Neural crest cell (in vitro differentiated cells): ENCODE data around the gene SH3YL1. TPM values are rescaled to one million over a fixed set of nuclear protein-coding genes. Genes with fewer than 3 reads are reported as not detected.

Source experiments
- DNase-seq: peaks from one replicate; pipeline ENCODE4 v3.0.0; 2021; ENCODE audit warnings: low read depth, mixed read lengths, low spot score
- H3K27ac Mint-ChIP-seq: one replicate; pipeline ENCODE4 v1.8.0; 2021; ENCODE audit warnings: mild to moderate bottlenecking, mixed read lengths; ENCODE audit not compliant: unreplicated experiment
- H3K27me3 Mint-ChIP-seq: 2 replicates; pipeline ENCODE4 v1.8.0; 2021; ENCODE audit warnings: low read depth, mild to moderate bottlenecking, mixed read lengths
- H3K36me3 Mint-ChIP-seq: 2 replicates; pipeline ENCODE4 v1.8.0; 2021; ENCODE audit warnings: low read depth, mild to moderate bottlenecking, mixed read lengths
- H3K4me1 Mint-ChIP-seq: 2 replicates; pipeline ENCODE4 v1.8.0; 2021; ENCODE audit warnings: mixed read lengths
- H3K4me3 Mint-ChIP-seq: one replicate; pipeline ENCODE4 v1.8.0; 2021; ENCODE audit warnings: mild to moderate bottlenecking, mixed read lengths
- H3K9me3 Mint-ChIP-seq: 2 replicates; pipeline ENCODE4 v1.8.0; 2021; ENCODE audit warnings: mixed read lengths
- total RNA-seq: library from RNA; stranded (reverse); gene quantifications from 2 replicates; pipeline ENCODE4 v1.2.1, GENCODE V29; 2021
- TF ChIP-seq, protein P1 (sequence below): fragments of 200-600 bp; sonication (generic); conservative IDR thresholded peaks from 2 replicates; pipeline ENCODE4 v1.5.0; 2021; ENCODE audit warnings: antibody characterized with exemption, mild to moderate bottlenecking

Gene SH3YL1
- total RNA-seq, 1 donor from 2014 or later = 31.8 TPM

DNA sequence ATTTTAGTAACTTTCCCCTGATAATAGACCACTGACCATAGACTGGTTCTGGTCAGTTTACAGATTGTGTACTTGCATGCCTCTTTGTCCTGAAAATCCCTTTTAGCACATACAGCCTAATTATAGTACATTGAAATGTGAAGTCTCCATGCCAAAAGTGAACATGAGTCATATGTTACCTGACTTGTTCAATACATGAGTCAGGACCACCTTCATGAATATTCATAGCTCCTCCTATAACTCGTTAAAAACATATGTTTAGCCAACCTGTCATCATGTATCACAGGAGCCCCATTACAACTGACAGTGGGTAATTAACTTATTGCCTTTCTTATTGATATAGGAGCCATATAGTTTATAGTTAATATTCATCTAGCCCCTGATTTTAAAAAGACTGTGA, 78.6 kb downstream of the SH3YL1 start:
- no peak for DNase-seq
- no peaks in the 10 kb centered on the region for H3K4me1 Mint-ChIP-seq
- no peak overlapping the region for H3K27ac Mint-ChIP-seq
- no peak overlapping the region for H3K4me3 Mint-ChIP-seq
- peaks cover 23% of the 10 kb centered on the region for H3K9me3 Mint-ChIP-seq
- H3K27me3 Mint-ChIP-seq = no peaks in the 10 kb centered on the region
- TF ChIP-seq, protein P1, sequence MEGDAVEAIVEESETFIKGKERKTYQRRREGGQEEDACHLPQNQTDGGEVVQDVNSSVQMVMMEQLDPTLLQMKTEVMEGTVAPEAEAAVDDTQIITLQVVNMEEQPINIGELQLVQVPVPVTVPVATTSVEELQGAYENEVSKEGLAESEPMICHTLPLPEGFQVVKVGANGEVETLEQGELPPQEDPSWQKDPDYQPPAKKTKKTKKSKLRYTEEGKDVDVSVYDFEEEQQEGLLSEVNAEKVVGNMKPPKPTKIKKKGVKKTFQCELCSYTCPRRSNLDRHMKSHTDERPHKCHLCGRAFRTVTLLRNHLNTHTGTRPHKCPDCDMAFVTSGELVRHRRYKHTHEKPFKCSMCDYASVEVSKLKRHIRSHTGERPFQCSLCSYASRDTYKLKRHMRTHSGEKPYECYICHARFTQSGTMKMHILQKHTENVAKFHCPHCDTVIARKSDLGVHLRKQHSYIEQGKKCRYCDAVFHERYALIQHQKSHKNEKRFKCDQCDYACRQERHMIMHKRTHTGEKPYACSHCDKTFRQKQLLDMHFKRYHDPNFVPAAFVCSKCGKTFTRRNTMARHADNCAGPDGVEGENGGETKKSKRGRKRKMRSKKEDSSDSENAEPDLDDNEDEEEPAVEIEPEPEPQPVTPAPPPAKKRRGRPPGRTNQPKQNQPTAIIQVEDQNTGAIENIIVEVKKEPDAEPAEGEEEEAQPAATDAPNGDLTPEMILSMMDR = no peak
- peaks cover 6% of the 10 kb centered on the region for H3K36me3 Mint-ChIP-seq

DNA sequence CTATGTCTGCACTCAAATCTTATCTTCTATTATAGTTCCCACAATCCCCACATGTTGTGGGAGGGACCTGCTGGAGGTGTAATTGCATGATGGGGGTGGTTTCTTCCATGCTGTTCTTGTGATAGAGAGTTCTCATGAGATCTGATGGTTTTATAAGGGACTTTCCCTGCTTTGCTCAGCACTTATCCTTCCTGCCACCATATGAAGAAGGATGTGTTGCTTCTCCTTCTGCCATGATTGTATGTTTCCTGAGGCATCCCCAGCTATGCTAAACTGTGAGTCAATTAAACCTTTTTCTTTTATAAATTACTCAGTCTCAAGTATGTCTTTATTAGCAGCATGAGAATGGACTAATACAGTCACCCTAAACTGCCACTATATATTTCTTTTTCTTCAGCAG, 79.1 kb downstream of the SH3YL1 start:
- Mint-ChIP-seq H3K27me3 (no peaks in the 10 kb centered on the region), H3K27ac (no peak overlapping the region), H3K36me3 (peaks cover 6% of the 10 kb centered on the region), H3K9me3 (peaks cover 21% of the 10 kb centered on the region), H3K4me1 (no peaks in the 10 kb centered on the region), H3K4me3 (no peak overlapping the region)
- no peak for DNase-seq
- TF ChIP-seq, protein P1 = no peak

DNA sequence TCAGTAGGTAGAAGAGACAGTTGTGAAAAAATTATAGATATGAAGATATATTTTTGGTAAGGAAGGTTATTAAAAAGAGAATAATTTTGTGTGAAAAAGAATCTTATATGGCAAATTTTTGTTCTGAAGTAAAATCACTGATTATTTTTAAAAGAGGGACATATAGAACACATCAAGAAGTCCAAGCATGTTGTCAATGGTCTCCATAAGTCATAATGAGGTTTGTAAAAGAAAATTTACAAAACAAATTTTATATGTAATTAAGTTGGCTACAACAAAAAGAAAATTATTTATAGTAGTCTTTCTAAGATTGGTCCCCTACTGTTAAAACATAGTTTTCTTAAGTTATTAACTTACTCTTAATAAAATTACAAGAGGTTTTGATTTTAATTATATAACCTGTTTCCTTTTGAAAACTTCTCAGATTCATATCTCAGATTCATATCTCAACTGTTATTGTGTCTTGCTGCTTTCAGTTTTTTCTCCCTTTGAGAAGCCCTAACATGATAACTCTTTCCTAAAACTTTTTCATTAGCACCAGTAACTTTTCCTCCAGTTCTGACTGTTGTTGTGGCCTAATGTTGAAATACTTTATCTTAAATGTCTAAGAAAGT, 81.2 kb downstream of the SH3YL1 start:
- TF ChIP-seq, protein P1 = no peak
- DNase-seq = no peak
- Mint-ChIP-seq H3K36me3 (peaks cover 6% of the 10 kb centered on the region), H3K4me3 (no peak overlapping the region), H3K27ac (no peak overlapping the region), H3K27me3 (no peaks in the 10 kb centered on the region), H3K9me3 (peaks cover 24% of the 10 kb centered on the region), H3K4me1 (no peaks in the 10 kb centered on the region)

DNA sequence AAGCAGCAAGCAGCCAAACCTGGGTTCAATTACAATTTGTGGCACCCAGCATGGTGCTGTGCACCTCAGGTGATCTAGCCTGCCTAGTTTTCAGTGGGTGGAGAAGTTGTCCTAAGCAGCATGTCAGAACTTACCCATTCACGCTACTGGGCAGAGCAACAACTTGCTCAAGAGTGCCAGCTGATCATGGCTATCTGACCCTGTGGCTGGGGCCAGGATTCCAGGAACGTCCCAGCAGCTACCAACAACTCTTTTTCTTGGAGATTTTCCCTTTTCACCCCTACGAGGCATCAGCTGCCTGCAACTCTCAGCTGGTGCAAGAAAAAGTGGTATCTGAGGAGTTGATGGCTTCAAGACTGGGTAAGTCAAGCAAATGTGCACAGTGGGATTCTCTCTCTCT, 83.5 kb downstream of the SH3YL1 start:
- no peak for DNase-seq
- H3K36me3 Mint-ChIP-seq = peaks cover 3% of the 10 kb centered on the region
- H3K27me3 Mint-ChIP-seq = no peaks in the 10 kb centered on the region
- no peak overlapping the region for H3K4me3 Mint-ChIP-seq
- H3K27ac Mint-ChIP-seq = no peak overlapping the region
- TF ChIP-seq, protein P1 = no peak
- H3K4me1 Mint-ChIP-seq = no peaks in the 10 kb centered on the region
- H3K9me3 Mint-ChIP-seq = peaks cover 17% of the 10 kb centered on the region

GRCh38 chr2:179886-180285, 83.9 kb downstream of the SH3YL1 start:
- H3K36me3 Mint-ChIP-seq = peaks cover 3% of the 10 kb centered on the region
- no peak overlapping the region for H3K27ac Mint-ChIP-seq
- peaks cover 14% of the 10 kb centered on the region for H3K9me3 Mint-ChIP-seq
- DNase-seq = no peak
- no peaks in the 10 kb centered on the region for H3K4me1 Mint-ChIP-seq
- no peak overlapping the region for H3K4me3 Mint-ChIP-seq
- TF ChIP-seq, protein P1 = no peak
- no peaks in the 10 kb centered on the region for H3K27me3 Mint-ChIP-seq
